Suprapubic skin (tissue), 3 donors: ENCODE measurements around the gene RBM34.

Experiments
- EP300 ChIP-seq: sonication (generic); formaldehyde crosslinking; IDR thresholded peaks from one replicate; pipeline ENCODE4 v1.6.1; 2017; ENCODE audit warnings: antibody characterized with exemption
- TF ChIP-seq, protein P1 (sequence below), 2 donors: fragments of 200-600 bp in 1 of 2; fragments of 450-650 bp in 1 of 2; sonication (generic) in 1 of 2; IDR thresholded peaks; one replicate each; pipeline ENCODE4 v1.5.1; 2016 to 2019; ENCODE audit warnings: antibody characterized with exemption in 2 of 2, mild to moderate bottlenecking in 1 of 2, moderate library complexity in 1 of 2

DNA sequence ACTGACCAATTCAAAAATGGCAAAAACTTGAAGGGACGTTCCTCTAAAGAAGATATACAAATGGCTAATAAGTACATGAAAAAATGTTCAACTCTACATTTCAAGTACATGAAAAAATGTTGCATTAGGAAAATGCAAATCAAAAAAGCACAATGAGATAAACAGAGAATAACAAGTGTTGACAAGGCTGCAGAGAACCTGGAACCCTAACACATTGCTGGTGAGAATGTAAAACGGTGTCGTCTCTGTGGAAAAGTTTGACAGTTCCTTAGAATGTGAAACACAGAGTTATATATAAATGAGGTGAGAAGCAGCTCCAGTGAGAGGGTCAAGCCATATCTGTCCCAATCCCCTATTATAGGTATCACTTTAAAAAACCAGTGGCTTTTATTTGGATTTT is 44.6 kb upstream of the RBM34 start:
- TF ChIP-seq, protein P1, sequence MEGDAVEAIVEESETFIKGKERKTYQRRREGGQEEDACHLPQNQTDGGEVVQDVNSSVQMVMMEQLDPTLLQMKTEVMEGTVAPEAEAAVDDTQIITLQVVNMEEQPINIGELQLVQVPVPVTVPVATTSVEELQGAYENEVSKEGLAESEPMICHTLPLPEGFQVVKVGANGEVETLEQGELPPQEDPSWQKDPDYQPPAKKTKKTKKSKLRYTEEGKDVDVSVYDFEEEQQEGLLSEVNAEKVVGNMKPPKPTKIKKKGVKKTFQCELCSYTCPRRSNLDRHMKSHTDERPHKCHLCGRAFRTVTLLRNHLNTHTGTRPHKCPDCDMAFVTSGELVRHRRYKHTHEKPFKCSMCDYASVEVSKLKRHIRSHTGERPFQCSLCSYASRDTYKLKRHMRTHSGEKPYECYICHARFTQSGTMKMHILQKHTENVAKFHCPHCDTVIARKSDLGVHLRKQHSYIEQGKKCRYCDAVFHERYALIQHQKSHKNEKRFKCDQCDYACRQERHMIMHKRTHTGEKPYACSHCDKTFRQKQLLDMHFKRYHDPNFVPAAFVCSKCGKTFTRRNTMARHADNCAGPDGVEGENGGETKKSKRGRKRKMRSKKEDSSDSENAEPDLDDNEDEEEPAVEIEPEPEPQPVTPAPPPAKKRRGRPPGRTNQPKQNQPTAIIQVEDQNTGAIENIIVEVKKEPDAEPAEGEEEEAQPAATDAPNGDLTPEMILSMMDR (IDR thresholded peaks at IDR 0.05): no peak
- TF ChIP-seq EP300: no peak
